Esophagus mucosa (tissue), 1 donor: ENCODE results near the gene ZC2HC1B. TPM values are rescaled to one million over a fixed set of nuclear protein-coding genes. Genes with fewer than 3 reads are reported as not detected.

ENCODE experiments used
- ATAC-seq: fragments of 200-7000 bp; cut with Tn5 transposase; one replicate; pipeline ENCODE4 v1.9.1; 2020
- total RNA-seq: library from RNA; stranded (reverse); gene quantifications from one replicate; pipeline ENCODE4 v1.2.4, GENCODE V29; 2023
- donor health status: DM: yes; HTN: yes; CAD: no.

The ZC2HC1B gene
- total RNA-seq, 1 donor from 2014 or later = not detected

DNA sequence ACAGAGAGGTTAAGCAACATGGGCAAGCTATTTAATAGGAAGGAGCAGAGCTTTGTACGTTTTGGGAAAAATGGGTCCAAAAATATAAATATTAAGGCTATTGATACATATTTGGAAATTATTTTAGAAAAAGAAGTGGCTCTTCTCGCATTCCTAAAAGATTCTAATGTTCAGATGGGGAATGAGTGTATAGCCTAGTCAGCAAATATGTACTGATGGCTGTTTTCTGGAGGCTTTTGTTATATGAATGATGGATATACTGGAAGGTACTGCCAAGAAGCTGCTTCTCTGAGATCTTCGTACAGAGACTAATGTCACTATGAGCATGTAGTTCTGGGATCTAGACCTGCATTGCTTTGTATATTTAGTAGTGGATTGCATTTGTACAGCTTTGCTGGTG is 72.1 kb downstream of the ZC2HC1B start:
- ATAC-seq = no peak

DNA sequence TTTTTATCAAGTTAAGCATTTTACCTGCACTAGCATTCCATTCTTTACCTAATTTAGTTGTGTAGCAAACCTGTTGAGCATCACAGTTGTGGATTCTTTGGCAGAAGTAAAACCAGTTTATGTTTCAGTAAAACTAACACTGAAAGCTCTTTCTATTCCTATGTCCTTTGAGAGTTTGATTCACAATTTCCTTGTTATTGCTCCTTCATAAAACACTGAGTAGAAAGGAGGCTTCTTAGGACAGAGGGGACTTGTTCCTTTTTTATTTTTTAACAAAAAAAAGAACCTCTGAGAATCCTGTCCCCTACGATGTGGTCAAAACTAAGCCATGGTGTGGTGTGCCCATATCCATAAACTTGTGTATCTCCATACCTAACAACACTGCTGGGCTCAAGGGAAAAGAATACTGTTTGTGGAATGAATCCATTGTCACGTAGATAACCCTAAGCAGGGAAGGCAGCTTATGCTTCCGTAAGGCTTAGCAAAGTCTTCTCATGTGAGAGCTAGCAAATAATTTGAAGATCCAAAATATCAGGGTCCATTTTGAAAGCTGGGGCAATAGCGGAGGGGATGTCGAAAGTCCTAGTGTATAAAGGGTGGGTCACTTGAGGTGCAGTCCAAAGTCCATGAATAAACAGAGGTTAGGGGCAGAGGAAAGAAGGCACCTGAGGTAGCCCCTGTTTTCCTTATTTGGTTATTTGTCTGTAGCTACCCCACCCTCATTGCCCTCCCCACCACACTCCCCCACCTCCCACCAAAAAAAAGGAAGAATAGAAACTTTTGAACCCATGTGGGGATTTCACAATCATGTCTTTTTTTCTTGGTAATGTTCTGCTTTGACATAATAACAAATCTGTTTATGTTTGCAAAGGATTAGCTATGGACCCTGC is 72.7 kb downstream of the ZC2HC1B start:
- ATAC-seq = no peak

DNA sequence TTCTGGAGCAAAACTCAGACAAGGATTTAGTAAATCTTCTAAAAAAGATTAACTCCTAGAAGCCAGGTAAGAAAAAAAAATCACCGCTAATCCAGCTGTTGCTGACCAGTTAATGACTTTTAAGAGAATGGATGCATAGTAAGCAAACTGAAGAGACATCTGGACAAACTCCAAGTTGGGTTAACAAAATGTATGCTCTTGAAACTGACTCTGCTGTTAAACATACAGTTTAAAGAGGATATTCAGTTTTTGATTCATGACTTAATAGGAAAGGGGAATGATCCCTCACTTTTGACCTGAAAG is 73.3 kb downstream of the ZC2HC1B start:
- no peak for ATAC-seq

DNA sequence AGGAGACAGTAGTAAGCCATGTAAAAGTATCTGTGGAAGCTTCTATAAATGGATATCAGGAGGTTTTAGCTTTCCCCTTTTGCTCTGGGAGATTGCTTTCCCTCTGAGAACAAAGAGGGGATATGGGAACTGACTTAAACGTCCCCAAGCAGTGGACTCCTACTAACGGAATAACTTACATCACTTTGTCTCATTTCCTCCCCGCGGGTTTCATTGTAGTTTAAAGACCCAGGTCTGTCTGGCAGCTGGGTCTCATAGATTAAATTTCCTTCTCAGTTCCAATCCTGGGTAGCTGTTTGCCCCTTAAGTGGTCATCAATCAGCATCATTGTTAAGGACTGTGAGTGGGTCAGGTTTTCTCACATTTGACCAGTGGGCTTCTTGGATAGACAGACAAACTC is 75.1 kb downstream of the ZC2HC1B start:
- ATAC-seq = no peak

DNA sequence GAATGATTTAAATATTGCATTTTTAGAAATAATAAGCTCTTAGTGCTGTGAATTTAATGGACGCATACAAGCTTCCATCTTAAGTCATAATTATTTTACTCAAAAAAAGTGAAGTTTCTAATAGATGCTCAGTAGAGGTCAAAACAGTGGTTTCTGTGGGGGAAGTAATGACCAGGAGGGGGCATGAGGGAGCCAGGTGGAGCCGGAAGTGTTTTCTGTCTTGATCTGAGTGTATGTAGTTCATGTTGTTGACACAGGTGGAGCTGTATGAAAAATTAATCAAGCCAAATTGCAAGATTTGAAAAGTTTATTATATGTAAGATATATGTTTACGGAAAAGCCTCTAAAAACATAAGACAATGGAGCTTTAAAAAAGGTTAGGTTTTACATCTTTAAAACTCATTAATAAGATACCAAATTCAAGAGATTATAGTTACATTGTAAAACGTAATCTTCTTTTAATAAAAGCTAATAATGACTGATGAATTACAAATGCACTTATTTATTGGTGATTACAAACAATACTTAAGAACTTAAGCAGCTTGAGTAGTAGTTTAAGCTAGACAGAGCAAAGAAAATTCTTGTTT is 75.8 kb downstream of the ZC2HC1B start:
- ATAC-seq = peak; percentile 85

DNA sequence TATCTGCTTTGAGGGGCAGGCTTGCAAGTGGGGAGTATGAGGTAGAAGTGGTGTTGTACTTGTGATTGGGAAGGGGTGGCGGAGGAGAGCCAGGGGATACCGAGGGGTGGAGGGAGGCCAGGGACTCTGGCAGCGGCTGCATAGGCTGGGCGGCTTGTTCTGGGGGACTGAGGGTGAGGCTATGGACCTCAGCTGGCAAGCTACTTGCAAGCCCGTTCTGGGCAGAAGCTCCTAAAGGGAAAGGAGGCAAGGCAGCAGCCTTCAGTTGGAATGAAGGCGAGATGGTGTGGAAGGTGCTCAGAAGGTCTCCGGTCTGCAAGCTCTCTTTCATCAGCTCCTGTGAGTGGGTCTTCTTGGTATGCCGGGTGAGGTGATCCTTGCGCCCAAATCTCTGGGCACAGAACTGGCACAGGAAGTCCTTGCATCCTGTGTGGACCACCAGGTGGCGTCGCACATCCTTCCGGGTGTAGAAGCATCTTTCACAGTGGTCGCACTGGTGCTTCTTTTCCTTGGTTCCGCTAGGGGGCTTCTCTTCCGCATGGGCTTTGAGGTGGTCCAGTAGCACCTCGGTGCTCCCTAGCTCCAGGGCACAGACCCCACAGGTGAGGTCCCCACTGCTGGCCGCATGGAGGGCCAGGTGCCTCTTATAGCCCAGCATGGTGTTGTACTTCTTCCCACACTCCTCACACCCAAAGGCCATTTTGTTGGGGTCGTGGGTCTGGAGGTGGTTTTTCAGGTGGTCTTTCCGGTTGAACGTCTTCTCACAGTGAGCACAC is 77.8 kb downstream of the ZC2HC1B start:
- ATAC-seq = no peak

DNA sequence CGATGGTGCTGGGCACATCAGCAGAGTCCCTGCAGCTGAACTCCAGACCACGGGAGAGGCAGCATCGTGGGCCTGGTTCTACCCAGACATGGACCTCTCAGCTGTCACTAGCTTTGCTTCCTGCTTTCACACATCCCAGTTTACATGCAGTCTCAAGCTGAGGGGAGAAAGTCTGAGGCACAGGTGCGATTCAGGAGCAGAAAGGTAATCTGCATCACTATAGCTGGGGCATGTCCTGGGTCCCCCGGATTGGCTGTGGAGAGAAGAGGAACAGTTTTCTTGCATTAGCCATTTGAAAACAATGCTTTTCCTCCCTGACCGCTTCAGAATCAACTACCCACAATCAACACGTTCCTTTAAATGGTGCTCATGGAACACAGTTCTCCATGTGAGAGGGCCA is 83.9 kb downstream of the ZC2HC1B start:
- no peak for ATAC-seq

DNA sequence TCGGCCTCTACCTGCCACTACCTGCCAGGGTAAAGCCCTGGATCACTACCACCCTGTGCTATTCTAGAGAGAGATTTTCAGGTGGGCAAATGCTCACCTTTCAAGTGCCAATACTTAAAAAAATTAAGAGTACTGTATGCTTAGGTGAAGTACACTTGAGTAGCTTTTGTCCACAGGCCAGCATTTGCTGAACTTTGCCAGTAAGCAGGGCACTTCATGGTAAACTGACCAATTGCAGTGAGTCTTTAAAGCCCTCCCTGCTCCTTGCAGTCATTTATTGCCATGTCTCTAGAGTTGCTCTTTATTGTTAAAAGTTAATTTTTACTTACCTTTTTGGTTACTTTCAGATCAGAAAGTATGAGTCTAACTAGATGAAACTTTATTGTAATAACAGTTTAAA is 85.3 kb downstream of the ZC2HC1B start:
- no peak for ATAC-seq

DNA sequence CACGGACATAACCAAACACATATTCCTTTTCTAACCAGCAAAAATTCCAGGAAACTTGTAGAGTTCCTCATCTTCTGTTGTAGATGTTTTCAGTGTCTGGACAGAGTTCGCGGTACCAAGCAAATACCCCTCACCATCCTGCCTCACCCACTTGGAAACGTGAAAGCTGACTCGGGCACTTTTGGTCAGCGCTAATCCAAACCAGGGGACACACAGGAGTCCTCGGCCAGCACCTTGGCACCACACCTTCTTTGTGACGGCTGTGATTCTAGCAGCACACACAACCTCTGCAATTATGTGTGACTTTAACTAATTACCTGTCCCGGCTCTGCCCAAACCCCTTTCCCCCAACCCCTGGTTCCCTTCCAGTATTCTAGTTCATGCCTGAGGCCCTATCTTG is 85.7 kb downstream of the ZC2HC1B start:
- no peak for ATAC-seq

DNA sequence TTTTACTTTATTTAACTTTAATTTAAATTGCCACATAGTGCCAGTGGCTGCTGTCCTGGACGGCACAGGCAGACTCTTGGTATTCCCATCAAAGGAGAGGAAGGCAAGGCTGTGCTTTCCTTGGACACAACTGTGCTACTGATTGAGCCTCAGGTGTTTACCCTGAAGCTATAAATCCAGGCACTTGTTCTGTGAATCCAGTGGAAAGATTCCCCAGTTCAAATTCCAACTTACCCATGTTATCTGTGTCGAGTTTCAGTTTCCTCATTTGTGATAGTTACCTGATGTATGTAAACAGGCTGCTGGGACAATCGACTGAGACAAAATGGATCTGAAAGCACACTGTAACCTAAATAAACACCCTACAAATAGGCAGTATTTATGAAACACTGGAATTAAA is 86.6 kb downstream of the ZC2HC1B start:
- ATAC-seq = no peak

DNA sequence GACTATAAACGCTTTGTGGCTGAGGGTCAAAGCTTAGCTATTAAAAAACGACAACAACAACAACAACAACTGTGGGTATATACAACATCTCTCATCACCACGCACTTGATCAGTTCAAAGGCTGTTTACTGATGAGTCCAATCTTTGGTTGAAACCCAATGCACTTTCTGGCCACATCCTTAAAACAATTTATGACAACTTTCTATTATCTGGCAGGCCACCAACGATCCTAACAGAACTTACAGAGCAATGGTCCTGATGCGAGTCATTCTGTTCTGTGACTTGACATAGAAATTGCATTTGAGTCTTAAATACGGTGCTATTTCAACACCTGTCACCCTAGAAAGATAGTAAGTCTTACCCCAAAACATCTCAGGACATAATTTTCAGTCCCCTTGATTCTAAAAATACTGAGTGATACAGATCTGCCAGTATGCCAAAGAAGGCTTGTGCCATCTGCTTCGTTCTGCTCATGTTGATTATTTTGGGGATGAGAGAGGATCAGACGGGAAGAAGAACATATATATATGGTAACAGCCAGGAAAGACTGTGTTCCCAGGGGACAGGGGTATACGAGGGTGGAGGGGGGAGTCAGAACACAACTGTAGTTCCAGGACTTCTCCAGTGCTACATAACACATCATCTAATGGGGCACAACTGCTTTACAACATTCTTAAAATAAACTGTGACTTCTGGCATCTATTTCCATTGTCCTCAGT is 87.9 kb downstream of the ZC2HC1B start:
- no peak for ATAC-seq

DNA sequence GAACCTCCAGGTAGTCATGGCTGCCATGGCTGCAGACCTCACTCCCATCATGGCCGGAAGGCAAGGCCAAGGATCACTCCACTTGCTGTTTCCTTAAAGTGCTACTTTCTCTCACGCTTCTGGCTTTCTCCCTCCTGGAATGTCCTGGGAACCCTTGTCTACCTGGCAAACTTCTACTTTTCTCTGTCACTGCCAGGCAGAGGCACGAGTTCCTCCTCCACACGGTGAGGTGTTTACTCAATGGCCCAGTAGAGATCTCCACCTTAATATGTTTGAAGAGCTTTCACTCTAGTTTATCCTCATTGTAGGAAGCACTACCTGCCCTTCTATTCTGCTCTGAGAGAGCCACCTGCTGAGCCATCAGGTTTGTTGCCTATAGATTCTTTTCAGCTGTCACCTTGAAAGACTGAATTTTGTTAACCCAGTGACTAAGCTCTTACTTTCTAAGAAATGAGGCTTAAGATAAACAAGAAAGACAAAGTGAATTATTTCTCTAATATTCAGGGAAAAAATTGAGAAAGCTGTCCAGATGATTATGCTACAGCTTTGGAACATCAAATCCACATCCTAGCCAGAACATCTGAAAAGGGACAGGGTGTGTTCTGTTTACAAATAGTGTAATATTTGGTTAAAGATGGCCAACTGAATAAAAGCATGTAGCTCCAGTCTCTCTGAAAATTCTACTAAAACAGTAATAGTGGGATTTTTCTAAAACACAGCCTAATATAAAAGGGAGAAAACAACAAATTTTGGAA is 88.8 kb downstream of the ZC2HC1B start:
- ATAC-seq = no peak

DNA sequence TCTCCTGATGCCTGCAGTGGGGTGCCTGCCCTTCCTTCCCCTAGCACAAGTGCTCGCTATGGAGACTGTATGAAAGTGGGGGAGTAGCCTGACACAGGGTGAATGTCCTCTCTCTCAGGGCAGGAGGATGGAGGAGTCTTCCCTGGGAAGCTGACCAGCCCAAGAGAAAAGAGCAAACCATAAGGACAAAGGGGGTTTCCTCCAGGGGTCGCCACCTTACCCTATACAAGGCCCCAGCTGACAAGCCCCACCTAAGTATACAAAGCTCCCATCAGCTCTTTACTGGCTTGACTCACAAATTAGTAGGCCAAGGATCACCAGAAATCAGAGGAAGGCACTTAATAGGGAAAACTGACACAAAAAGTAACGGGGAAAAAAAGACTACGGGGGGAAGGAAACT is 89.6 kb downstream of the ZC2HC1B start:
- no peak for ATAC-seq

DNA sequence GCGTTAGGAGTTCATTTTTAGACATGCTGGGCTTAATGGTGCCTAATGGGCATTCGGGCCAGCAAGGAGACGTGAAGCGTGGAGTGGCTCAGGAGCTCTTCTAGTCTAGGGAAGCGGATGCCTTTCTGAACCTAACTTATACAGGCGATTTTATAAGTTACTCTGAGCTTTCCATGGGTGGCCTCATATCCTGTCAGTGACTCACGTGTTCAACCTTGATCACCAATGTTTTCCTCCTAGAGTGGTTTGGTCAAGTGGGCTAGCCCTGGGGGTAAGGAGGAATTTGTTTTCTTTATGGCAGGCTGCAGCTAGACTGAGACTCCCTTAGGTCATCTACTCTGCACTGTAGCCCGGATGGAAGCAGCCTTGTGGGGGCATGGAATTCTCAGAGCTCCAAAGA is 91.7 kb downstream of the ZC2HC1B start:
- no peak for ATAC-seq

DNA sequence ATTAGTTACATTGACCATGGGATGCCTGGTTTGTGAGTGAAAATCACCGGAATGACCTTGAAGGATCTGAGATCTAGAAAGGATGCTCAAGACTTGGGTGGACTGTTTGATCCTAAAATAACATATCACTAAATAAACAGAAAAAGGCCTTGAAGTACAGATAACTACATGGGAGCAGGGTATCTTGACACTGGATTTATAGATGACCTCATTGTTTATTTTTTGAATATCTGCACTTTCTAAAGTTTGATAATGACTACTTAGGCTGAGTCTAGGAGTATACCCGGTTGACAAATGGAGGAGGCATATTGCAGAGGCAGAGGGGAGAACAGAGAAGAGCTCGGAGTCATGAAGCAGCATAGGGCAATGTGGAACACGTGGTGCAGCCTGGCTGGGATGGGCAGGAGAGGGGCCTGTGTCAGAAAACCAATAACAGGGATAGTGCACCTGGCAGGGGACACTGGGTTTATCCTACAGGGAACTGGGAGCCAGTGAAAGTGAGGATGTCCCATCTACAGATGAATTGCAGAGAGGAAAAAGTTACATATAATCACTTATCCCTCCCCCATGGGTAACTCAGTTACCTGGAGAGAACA is 93.5 kb downstream of the ZC2HC1B start:
- no peak for ATAC-seq

DNA sequence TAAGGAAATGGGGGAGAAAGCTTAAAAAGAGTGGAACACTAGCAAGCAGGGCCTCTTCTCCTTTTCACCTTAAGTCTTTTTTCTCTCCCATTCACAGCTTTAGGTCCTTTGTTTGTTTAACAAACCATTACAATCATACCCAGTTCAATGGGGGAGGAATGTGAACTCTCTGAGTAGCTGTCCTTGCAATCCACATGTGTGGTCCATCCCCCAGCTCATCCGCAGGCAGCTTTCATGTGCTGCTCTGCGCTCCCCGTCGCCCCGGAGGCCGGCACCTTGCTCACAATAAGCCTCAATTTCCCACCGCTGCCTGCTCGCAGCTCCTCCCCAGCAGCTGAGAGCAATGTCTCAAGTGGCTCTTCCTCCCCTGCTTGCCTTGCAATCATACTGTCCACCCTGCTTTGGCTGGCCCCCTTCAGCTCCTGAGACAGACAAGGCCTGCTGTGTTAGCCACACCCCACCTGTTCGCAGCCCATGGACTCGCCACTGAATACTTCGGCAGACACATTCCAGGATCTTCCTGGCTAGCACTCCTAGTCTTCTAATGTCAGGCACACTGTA is 94.6 kb downstream of the ZC2HC1B start:
- ATAC-seq = no peak

DNA sequence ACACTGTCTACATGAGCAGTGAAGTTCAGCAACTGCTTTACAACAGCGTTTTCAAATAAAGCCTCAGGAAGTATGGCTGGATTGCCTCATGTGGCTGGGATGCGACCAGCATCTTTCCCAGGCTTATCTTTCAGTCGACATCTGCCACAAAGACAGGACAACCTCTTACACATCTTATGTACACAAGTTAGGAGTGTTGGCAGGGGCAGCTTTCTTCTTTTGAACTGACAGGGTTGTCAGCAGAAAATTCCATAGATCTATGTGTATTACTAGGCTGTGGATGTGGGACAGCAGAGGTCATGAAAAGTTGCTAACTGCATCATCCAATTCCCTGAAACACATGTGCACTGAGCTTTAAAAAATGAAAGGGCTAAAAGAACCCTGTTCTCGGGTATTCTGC is 95.7 kb downstream of the ZC2HC1B start:
- ATAC-seq = no peak

DNA sequence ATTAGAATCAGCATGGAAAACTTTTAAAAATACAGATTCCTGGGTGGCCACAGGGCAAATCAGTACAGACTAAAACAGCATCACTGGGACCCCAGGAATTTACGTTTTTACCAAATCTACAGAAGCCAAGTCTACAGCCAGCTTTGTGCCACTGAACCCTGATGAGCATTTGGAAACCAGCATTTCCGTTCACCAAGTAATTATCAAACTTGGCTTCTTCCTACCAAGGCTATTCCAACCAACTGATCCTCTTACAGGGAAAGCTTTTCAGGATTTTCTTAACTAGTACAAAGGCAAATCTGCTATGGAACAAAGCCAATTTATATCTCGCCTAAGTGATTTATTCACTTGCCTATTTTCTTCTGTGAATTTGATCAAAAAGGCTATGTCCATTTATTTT is 96.8 kb downstream of the ZC2HC1B start:
- ATAC-seq = no peak

DNA sequence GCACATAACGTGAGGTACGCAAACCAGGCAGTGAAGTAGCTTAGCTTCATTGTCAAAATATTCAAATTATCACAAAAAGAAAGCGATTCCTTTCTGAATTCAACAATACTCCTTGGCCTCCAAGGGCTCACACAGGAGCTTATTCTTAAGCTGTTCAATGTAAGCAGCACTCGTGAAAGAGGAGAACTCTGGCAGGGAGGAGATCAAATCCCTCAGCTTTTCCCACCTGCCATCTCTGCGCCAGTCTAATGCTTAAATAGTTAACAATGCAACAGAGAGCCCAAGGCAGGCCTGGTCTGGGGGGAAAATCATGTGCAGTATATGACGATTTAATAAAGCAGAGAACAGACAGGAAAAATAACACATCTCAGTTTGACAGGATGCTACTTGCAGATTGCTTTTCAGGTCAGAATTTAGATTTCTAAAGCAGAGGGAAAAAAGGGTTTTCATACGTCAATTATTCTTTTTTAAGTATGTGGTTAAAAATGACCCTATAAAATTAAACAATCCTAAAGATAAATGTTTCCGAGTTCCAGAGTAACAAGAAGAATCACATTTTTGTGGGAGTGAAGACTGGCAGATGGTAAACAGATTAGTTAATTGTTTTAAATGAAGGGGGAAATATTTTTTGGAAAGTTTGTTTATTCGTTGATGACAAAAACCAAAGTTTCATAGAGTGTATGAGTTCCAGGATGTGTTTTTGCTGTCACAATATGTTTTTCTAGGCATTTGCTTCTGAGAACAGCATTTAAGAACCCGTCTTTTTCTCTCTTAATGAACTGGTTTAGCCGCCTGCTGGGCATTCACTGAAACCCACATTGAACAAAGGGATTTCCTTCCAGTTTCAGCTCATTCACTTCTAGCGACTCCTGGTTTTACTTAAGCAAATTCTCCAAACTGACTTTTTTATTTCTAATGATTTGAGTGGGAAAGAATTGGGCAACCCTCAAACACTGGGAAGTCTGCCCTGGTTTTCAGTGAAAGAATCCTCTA is 97.9 kb downstream of the ZC2HC1B start:
- ATAC-seq = no peak
